ENCODE results near the gene CCDC198. TPM values are rescaled to one million over a fixed set of nuclear protein-coding genes. Genes with fewer than 3 reads are reported as not detected.

CCDC198 gene
- total RNA-seq, 1 donor from 2014 or later: not detected

DNA sequence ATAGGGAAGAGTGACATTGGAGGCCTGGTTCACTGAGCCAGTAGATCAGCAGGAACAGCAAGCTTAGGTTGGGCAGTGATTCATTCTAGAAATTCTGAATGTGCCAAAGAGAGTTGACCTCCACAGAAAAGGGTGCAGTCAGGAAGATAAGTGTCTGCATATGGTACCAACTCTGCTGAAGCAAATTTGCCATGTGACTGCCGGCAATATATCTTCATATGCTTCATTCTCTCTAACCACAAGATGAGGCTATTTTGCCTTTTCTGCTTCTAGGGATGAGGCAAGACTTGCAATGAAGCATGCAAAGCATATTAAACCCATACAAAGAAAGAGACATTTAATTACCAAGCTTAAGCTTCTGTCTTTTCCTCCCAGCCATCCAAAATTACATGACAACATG is 13.6 kb downstream of the CCDC198 start:
- no peak for FAIRE-seq

GRCh38 chr14:57479197-57479596 is 14.5 kb downstream of the CCDC198 start:
- FAIRE-seq: no peak
- H3K27me3 ChIP-seq (ENCODE audit: control insufficient read depth, insufficient read depth, low read length): peaks cover 2% of the 10 kb centered on the region
- TF ChIP-seq, protein P1, sequence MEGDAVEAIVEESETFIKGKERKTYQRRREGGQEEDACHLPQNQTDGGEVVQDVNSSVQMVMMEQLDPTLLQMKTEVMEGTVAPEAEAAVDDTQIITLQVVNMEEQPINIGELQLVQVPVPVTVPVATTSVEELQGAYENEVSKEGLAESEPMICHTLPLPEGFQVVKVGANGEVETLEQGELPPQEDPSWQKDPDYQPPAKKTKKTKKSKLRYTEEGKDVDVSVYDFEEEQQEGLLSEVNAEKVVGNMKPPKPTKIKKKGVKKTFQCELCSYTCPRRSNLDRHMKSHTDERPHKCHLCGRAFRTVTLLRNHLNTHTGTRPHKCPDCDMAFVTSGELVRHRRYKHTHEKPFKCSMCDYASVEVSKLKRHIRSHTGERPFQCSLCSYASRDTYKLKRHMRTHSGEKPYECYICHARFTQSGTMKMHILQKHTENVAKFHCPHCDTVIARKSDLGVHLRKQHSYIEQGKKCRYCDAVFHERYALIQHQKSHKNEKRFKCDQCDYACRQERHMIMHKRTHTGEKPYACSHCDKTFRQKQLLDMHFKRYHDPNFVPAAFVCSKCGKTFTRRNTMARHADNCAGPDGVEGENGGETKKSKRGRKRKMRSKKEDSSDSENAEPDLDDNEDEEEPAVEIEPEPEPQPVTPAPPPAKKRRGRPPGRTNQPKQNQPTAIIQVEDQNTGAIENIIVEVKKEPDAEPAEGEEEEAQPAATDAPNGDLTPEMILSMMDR (IDR thresholded peaks at IDR 0.05; ENCODE audit: insufficient read depth, low read length, severe bottlenecking): no peak
- H3K36me3 ChIP-seq (ENCODE audit: control insufficient read depth, insufficient read depth, low read length): no peaks in the 10 kb centered on the region
- H3K4me3 ChIP-seq (ENCODE audit: low read depth, low read length): no peak overlapping the region
- no peak for DNase-seq (ENCODE audit: low read depth)

More for the DNA sequence above, 13.6 kb downstream of the CCDC198 start:
- DNase-seq (ENCODE audit: low read depth): no peak
- peaks cover 2% of the 10 kb centered on the region for H3K27me3 ChIP-seq (ENCODE audit: control insufficient read depth, insufficient read depth, low read length)
- TF ChIP-seq, protein P1 (IDR thresholded peaks at IDR 0.05; ENCODE audit: insufficient read depth, low read length, severe bottlenecking): no peak
- H3K4me3 ChIP-seq (ENCODE audit: low read depth, low read length): no peak overlapping the region
- no peaks in the 10 kb centered on the region for H3K36me3 ChIP-seq (ENCODE audit: control insufficient read depth, insufficient read depth, low read length)

DNA sequence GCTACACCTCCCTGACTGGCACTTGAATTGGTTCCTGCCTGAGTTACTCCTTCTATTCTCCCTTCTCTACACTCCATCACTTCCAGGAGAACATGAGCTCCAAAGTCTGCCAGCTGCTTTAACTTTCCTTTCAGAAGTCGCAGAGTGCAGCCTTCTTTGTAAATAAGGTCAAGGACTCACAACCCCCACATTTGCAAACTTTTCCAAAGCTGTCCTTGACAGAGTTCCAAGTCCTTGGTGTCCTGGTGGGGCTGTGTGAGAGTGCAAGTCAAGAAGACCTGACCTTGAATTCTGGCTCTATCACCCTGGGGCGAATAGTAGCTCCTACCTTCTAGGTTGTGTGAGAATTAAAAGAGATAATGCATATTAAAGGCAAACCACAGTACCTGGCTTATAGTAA is 15.6 kb downstream of the CCDC198 start:
- DNase-seq (ENCODE audit: low read depth) (no peak), FAIRE-seq (no peak)
- TF ChIP-seq, protein P1 (IDR thresholded peaks at IDR 0.05; ENCODE audit: insufficient read depth, low read length, severe bottlenecking): no peak
- no peak overlapping the region for H3K4me3 ChIP-seq (ENCODE audit: low read depth, low read length)
- H3K27me3 ChIP-seq (ENCODE audit: control insufficient read depth, insufficient read depth, low read length): no peaks in the 10 kb centered on the region
- no peaks in the 10 kb centered on the region for H3K36me3 ChIP-seq (ENCODE audit: control insufficient read depth, insufficient read depth, low read length)

- FAIRE-seq: no peak
- Histone ChIP-seq H3K36me3 (ENCODE audit: control insufficient read depth, insufficient read depth, low read length) (no peaks in the 10 kb centered on the region), H3K4me3 (ENCODE audit: low read depth, low read length) (no peak overlapping the region), H3K27me3 (ENCODE audit: control insufficient read depth, insufficient read depth, low read length) (no peaks in the 10 kb centered on the region)
- no peak for DNase-seq (ENCODE audit: low read depth)
- TF ChIP-seq, protein P1 (IDR thresholded peaks at IDR 0.05; ENCODE audit: insufficient read depth, low read length, severe bottlenecking): no peak
Observed at GRCh38 chr14:57470909-57471308, 22.7 kb downstream of the CCDC198 start.

- Histone ChIP-seq H3K4me3 (ENCODE audit: low read depth, low read length) (no peak overlapping the region), H3K27me3 (ENCODE audit: control insufficient read depth, insufficient read depth, low read length) (peaks cover 1% of the 10 kb centered on the region), H3K36me3 (ENCODE audit: control insufficient read depth, insufficient read depth, low read length) (no peaks in the 10 kb centered on the region)
- TF ChIP-seq, protein P1 (IDR thresholded peaks at IDR 0.05; ENCODE audit: insufficient read depth, low read length, severe bottlenecking): no peak
- DNase-seq (ENCODE audit: low read depth) (no peak), FAIRE-seq (no peak)
Observed at GRCh38 chr14:57464008-57464730, 29.5 kb downstream of the CCDC198 start.

DNA sequence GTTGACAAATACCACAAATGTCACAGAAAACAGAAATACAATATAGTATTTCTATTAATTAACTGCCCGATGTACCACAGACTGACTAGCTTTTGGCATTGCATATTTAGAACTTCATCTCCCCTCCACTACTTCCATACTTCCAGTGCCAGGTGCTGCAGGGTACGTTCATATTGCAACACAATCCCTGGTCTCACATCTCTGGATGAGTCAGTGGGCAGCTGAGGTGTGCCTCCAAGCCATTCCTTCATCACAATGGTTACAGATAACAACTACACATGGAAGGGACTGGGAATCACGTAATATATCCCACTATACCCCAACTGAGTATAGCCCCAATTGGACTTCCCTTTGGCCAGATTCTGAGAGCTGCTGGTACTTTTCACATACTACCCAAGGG is 31.1 kb downstream of the CCDC198 start:
- no peaks in the 10 kb centered on the region for H3K36me3 ChIP-seq (ENCODE audit: control insufficient read depth, insufficient read depth, low read length)
- FAIRE-seq (no peak), DNase-seq (ENCODE audit: low read depth) (peak; percentile 54)
- TF ChIP-seq, protein P1 (IDR thresholded peaks at IDR 0.05; ENCODE audit: insufficient read depth, low read length, severe bottlenecking): no peak
- peaks cover 1% of the 10 kb centered on the region for H3K27me3 ChIP-seq (ENCODE audit: control insufficient read depth, insufficient read depth, low read length)
- no peak overlapping the region for H3K4me3 ChIP-seq (ENCODE audit: low read depth, low read length)
